Measurements from ENCODE around the gene REV1.
"Not testable (repeated sequence)": the region's sequence is repeated elsewhere in the genome, so short reads cannot be mapped to it uniquely, and the experiment has no call there.

REV1 gene

GRCh38 chr2:99485824-99486223 is 4.0 kb downstream of the REV1 start:
- no peak for DNase-seq

GRCh38 chr2:99485411-99485810 is 4.4 kb downstream of the REV1 start:
- DNase-seq, result no peak

DNA sequence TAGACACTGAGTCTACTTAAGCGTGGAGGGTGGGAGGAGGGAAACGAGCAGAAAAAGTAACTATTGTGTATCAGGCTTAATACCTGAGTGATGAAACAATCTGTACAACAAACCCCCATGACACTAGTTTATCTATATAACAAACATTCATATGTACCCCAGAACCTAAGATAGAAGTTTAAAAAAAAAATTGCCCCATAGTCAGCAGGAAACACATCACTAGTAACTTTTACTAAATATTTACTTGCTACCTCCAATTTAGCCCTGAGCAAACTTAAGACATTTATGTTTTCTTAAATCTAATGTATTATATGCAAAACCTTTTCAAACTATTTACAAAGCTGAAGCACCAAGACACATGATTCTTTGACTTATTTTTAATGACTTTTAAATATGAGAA is 5.6 kb downstream of the REV1 start:
- no peak for DNase-seq

GRCh38 chr2:99481941-99482340 is 7.9 kb downstream of the REV1 start:
- DNase-seq, result peak; percentile 52

- no peak for DNase-seq
Measured at GRCh38 chr2:99481527-99481926, 8.3 kb downstream of the REV1 start.

DNA sequence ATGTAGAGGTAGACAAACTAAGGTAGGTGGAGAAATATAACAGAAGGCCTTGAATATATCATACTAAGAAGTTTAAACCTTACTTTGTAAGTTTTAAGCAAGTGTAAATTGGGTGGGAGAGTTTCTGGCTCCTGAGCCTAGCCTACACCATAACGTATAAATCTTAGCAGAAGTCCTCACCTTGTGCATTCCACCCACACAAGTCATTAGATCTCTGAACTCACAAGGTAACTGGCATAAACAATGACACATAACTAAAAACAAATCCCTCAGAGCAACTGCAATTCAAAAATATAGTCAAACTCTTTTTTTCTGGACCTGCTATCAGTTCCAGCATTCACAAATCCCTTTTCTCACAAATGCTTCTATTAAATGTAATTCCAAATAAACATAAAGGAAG is 9.4 kb downstream of the REV1 start:
- DNase-seq, result no peak

DNA sequence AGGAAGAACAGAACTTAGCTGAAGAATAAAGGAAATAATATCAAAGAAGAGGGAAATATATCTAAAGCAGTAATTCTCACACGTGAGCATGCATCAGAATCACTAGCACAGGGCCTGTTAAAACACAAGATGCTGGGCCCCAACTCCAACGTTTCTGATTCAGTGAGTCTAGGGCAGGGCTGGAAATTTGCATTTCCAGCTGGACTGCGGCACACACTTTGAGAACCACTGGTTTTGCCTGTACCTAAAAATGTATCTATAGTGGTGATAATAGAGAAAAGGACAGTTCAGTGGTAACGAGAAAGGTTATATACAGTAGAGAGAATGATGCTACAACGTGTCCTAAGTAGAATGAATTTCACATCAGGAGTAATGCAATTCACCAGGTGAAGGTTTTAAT is 11.2 kb downstream of the REV1 start:
- DNase-seq, result no peak

GRCh38 chr2:99477054-99477453 is 12.8 kb downstream of the REV1 start:
- no peak for DNase-seq

GRCh38 chr2:99476629-99477028 is 13.2 kb downstream of the REV1 start:
- no peak for DNase-seq

GRCh38 chr2:99475095-99475494 is 14.7 kb downstream of the REV1 start:
- DNase-seq, result not testable (repeated sequence)

GRCh38 chr2:99473518-99474083 is 16.2 kb downstream of the REV1 start:
- DNase-seq, result no peak

- DNase-seq, result no peak
Measured at GRCh38 chr2:99472600-99472960, 17.2 kb downstream of the REV1 start.

DNA sequence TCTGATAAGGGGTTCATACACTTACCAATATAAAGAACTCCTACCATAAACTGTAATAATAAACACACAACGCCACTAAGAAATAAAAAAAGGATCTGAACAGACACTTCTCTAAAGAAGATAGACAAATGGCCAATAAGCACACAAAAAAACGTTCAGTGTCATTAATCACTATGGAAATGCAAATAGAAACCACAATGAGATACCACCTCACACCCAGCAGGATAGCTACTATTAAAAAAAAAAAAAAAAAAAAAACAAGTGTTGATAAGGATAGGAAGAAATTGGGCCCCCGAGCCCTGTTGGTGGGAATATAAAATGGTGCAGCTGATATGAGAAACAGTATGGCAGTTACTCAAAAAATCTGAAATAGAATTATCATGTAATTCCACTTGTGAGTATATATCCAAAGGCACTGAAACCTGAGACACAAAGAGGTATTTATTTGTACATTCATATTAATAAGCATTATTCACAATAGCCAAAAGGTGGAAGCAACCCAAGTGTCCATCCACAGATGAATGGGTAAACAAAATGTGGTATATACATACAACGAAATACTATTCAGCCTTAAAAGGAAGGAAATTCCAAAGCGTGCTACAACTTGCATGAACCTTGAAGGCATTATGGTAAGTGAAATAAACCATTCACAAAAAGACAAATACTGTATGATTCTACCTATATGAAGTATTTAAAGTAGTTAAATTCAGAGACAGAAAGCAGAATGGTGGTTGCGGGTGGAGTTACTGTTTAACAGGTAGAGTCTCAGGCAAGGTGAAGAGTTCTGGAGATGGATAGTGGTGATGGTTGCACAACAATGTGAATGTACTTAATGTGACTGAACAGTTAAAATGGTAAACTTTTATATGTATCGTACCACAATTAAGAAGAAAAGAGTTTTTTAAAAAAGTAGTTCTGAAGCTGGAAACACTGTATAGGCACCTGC is 17.9 kb downstream of the REV1 start:
- DNase-seq, result no peak

DNA sequence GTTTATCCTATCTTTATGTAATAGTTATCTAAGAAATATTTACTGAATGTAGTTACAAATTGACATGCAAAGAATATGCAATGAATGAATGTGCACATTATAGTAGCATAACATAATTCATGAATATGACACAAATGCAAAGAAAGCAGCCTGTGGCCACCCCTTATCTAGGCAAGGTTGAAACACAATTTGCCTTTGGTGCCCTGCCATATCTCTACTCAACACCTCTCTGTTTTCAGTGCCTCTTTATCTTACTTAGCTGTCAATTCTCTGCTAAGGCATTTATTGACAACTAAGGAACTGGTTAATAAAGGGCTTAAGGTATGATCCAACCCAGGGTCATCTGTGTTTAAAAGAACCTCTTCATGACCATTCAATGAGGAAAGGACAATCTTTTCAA is 18.9 kb downstream of the REV1 start:
- DNase-seq, result no peak

DNA sequence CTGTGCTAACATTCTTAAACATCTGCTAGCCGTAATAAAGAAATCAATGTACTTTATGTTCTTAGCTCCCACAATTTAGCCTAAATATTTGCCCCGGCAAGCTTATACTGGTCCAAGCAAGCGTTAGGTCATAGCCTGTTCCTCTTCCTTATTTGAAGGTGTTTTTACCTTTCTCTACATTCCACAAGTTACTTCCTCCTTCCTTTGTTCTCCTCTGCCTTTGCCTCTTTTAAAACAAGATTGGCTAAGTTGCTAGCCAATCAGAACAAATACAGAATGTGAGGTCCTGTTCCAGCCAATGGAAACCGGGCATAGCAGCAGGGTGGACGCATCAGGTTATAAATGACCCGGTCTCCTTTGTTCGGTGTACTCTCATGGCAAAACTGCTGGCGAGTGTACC is 19.4 kb downstream of the REV1 start:
- not testable (repeated sequence) for DNase-seq

- DNase-seq, result no peak
Measured at GRCh38 chr2:99469394-99469793, 20.4 kb downstream of the REV1 start.

GRCh38 chr2:99468155-99468554 is 21.7 kb downstream of the REV1 start:
- DNase-seq, result no peak

- no peak for DNase-seq
Measured at GRCh38 chr2:99467390-99467789, 22.4 kb downstream of the REV1 start.

GRCh38 chr2:99461828-99462483 is 27.9 kb downstream of the REV1 start:
- no peak for DNase-seq

DNA sequence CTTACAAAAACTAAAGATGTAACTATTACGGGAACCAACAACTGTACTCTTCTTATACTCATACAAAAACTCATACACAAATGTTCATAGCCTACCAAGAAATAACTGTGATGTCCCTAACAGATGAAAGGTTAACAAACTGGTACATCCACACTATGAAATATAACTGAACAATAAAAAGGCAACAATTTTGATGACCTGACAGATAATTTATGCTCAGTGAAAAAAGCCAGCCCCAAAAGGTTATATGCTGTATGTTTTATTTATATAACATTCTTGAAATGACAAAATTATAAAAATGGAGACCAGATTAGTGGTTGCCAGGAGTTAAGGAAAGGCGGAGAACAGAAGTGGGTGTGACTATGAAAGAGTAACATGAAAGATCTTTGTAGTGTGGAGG is 31.3 kb downstream of the REV1 start:
- DNase-seq, result no peak

DNA sequence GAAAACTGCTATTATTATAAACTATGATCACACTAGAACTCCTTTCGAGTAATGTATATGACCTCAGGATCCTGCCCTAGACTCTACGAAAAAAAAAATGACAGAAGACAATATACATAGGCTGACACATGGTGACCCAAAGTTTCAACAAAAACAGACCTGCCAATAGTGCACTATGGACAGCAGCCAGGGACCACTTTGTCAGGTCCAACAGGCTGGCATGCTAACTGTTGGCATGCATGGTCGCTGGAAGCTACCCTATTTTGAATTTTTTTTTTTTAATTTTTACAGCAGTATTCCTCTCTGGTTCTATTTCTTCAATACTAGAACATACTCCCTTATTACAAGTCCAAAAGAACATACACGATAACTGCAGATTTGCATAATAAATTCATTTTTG is 38.1 kb downstream of the REV1 start:
- no peak for DNase-seq

DNA sequence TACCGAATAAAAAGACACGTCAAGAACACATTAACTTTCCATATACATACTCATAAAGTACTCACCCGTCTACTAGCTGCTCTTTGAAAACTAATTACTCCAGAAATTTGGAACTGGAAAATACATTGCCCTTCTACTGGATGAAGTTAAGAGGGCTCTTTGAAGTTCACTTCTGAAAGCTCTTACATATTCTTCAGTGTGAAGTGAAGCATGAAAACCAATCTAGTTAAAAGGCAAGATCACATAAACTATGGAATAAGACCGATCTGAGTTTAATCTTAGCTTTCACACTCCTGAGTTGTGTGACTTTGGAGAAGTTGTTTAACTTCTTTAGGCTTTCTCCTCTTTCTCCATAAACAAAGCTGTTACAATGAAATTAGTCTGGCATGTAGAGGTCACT is 38.5 kb downstream of the REV1 start:
- no peak for DNase-seq

- no peak for DNase-seq
Measured at GRCh38 chr2:99450199-99450598, 39.6 kb downstream of the REV1 start.

GRCh38 chr2:99448556-99448955 is 41.3 kb downstream of the REV1 start:
- DNase-seq, result peak; percentile 69
